Endothelial cell of umbilical vein (primary cell): ENCODE results near the gene S100A5. TPM values are rescaled to one million over a fixed set of nuclear protein-coding genes. Genes with fewer than 3 reads are reported as not detected.
"Not testable (repeated sequence)": the region's sequence is repeated elsewhere in the genome, so short reads cannot be mapped to it uniquely, and the experiment has no call there.

Source experiments
- BruUV-seq: library from RNA; stranded (reverse); fragments of 400-500 nt; replicated peaks from 2 replicates; lab custom pipeline; 2021; lab: Mats Ljungman, UMichigan
- CTCF ChIA-PET: fragments of 300-600, 350-600 bp; sonication (Branson Sonifier 250); formaldehyde crosslinking; loops from one replicate; lab custom pipeline; 2021; ENCODE audit warnings: antibody characterized with exemption, inconsistent platforms; lab: Charles Lee
- POLR2A ChIA-PET: fragments of 300-600, 350-600 bp; sonication (Branson Sonifier 250); formaldehyde crosslinking; loops from one replicate; lab custom pipeline; 2021; ENCODE audit warnings: antibody characterized with exemption, inconsistent platforms; lab: Charles Lee
- DNase-seq: peaks from one replicate; pipeline ENCODE4 v3.0.0-alpha.2; 2011; ENCODE audit warnings: low read depth, low spot score
- FAIRE-seq: peaks from 2 replicates; lab custom pipeline; 2011; peaks lifted over from hg19 to GRCh38; lab: Jason Lieb, UNC
- H2AFZ ChIP-seq: 2 replicates; pipeline ENCODE4 v1.6.0; 2012; ENCODE audit warnings: low read depth, low read length, control low read depth, inconsistent platforms
- H3K27ac ChIP-seq: 2 replicates; pipeline ENCODE4 v1.5.1; 2011; ENCODE audit warnings: low read depth, mild to moderate bottlenecking, control low read depth, low read length, moderate library complexity; ENCODE audit not compliant: insufficient read depth
- H3K27me3 ChIP-seq, 2 experiments: 2 replicates each; pipeline versions ENCODE4 v1.6.0 to v1.6.1; 2011; ENCODE audit warnings: low read length in 2 of 2, mixed read lengths in 1 of 2; ENCODE audit not compliant: control insufficient read depth in 2 of 2, insufficient read depth in 2 of 2
- H3K36me3 ChIP-seq, 2 experiments: 2 replicates in 1 of 2; 3 replicates in 1 of 2; pipeline ENCODE4 v1.5.1; 2011; ENCODE audit warnings: low read length in 2 of 2, mild to moderate bottlenecking in 1 of 2, moderate library complexity in 1 of 2; ENCODE audit not compliant: control insufficient read depth in 2 of 2, insufficient read depth in 2 of 2; ENCODE audit errors: extremely low read depth in 1 of 2
- H3K4me1 ChIP-seq: 3 replicates; pipeline ENCODE4 v1.5.1; 2011; ENCODE audit warnings: mild to moderate bottlenecking, low read length; ENCODE audit not compliant: control insufficient read depth, insufficient read depth; ENCODE audit errors: extremely low read depth
- H3K4me2 ChIP-seq: 2 replicates; pipeline ENCODE4 v1.6.1; 2011; ENCODE audit warnings: low read length, control low read depth, mixed read lengths; ENCODE audit not compliant: insufficient read depth
- H3K4me3 ChIP-seq, 3 experiments: fragments of 200-600 bp in 1 of 3; sonication (generic), shearing (Covaris generic) in 1 of 3; replicated peaks in 1 of 3; 2 replicates each; pipeline ENCODE4 v1.5.1; 2011 to 2016; ENCODE audit warnings: control low read depth in 3 of 3, low read length in 3 of 3, mild to moderate bottlenecking in 2 of 3, inconsistent platforms in 1 of 3, low read depth in 1 of 3, moderate library complexity in 1 of 3; ENCODE audit not compliant: insufficient read depth in 1 of 3
- H3K79me2 ChIP-seq: 2 replicates; pipeline ENCODE4 v1.6.0; 2012; ENCODE audit warnings: low read length, inconsistent platforms; ENCODE audit not compliant: control insufficient read depth, insufficient read depth
- H3K9ac ChIP-seq: replicated peaks from 2 replicates; pipeline ENCODE3; 2011; ENCODE audit warnings: low read length, control low read depth; ENCODE audit not compliant: insufficient read depth; ENCODE audit errors: extremely low read depth
- H3K9me1 ChIP-seq: replicated peaks from 3 replicates; pipeline ENCODE4 v1.6.0; 2011; ENCODE audit warnings: mild to moderate bottlenecking, low read length; ENCODE audit not compliant: control insufficient read depth, insufficient read depth; ENCODE audit errors: extremely low read depth
- H3K9me3 ChIP-seq: replicated peaks from 2 replicates; pipeline ENCODE4 v1.5.1; 2012; ENCODE audit warnings: low read length, inconsistent platforms; ENCODE audit not compliant: control insufficient read depth, insufficient read depth
- H4K20me1 ChIP-seq: replicated peaks from 2 replicates; pipeline ENCODE3; 2011; ENCODE audit warnings: mild to moderate bottlenecking, low read length; ENCODE audit not compliant: control insufficient read depth, insufficient read depth; ENCODE audit errors: extremely low read depth
- CTCF ChIP-seq, 2 donors: IDR thresholded peaks; 1 replicate in 1 of 2; 2 replicates in 1 of 2; pipeline ENCODE4 v1.5.1; 2011; ENCODE audit warnings: low read length in 2 of 2, mild to moderate bottlenecking in 2 of 2, moderate library complexity in 2 of 2, control low read depth in 1 of 2, inconsistent platforms in 1 of 2, low read depth in 1 of 2; ENCODE audit not compliant: insufficient read depth in 1 of 2; ENCODE audit errors: extremely low read depth in 1 of 2
- EZH2 ChIP-seq: IDR thresholded peaks from 2 replicates; pipeline ENCODE4 v1.6.1; 2012; ENCODE audit warnings: borderline replicate concordance, low read depth, mild to moderate bottlenecking, moderate library complexity, low read length, inconsistent platforms; ENCODE audit not compliant: severe bottlenecking
- FOS ChIP-seq: IDR thresholded peaks from 2 replicates; pipeline ENCODE4 v1.6.1; 2011; ENCODE audit warnings: mild to moderate bottlenecking, low read length, moderate library complexity, borderline replicate concordance; ENCODE audit not compliant: insufficient read depth
- GATA2 ChIP-seq: IDR thresholded peaks from 2 replicates; pipeline ENCODE4 v1.7.0; 2011; ENCODE audit warnings: low read depth, mild to moderate bottlenecking, moderate library complexity, mixed read lengths, low read length; ENCODE audit not compliant: insufficient read length, insufficient read depth
- JUN ChIP-seq: IDR thresholded peaks from 2 replicates; pipeline ENCODE4 v1.6.1; 2011; ENCODE audit warnings: borderline replicate concordance, low read depth; ENCODE audit not compliant: insufficient read length, insufficient read depth
- MAX ChIP-seq: IDR thresholded peaks from 2 replicates; pipeline ENCODE4 v1.6.1; 2011; ENCODE audit not compliant: insufficient read depth, insufficient read length
- MYC ChIP-seq: IDR thresholded peaks from one replicate; pipeline ENCODE4 v1.6.1; 2011; ENCODE audit warnings: mild to moderate bottlenecking, low read depth, low read length
- POLR2A ChIP-seq: IDR thresholded peaks from 2 replicates; pipeline ENCODE4 v1.6.1; 2012; ENCODE audit warnings: low read depth, mild to moderate bottlenecking, control low read depth, low read length
- POLR2AphosphoS5 ChIP-seq: IDR thresholded peaks from 2 replicates; pipeline ENCODE4 v1.6.1; 2012; ENCODE audit warnings: low read depth, mild to moderate bottlenecking, control low read depth, low read length, moderate library complexity; ENCODE audit not compliant: insufficient read depth
- dilution Hi-C: fragments of 300-500 bp; cut with MboI; formaldehyde crosslinking; loops from one replicate; pipeline ENCODE4 v1.15.0; 2019; ENCODE audit warnings: low sequenced_read_pairs; ENCODE audit not compliant: extremely low pct_ligation_motif_present
- intact Hi-C: fragments of 100-400 bp; cut with micrococcal nuclease; formaldehyde crosslinking; loops from one replicate; pipeline ENCODE4 v1.10.0; 2022
- polyA plus RNA-seq, 4 experiments: library from polyadenylated mRNA; depleted of rRNA in 3 of 4; stranded (reverse) in 3 of 4; unstranded in 1 of 4; fragments of >200 nt; gene quantifications; 2 replicates each; pipeline versions ENCODE4 v1.2.1 to v1.2.3, GENCODE V29; 2011 to 2012; ENCODE audit warnings: missing spikeins in 1 of 4
- total RNA-seq: library from RNA; stranded (reverse); gene quantifications from 2 replicates; pipeline ENCODE4 v1.2.3, GENCODE V29; 2021

S100A5 gene
- total and polyA plus RNA-seq, 2 donors (not counting 3 experiments of a cell fraction or from before 2014, with no cell fraction given), result not detected

- dilution Hi-C loops, result no loop called here
- intact Hi-C loops, result no loop called here
- Histone ChIP-seq H2AFZ (no peak overlapping the region), H3K4me1 (peaks cover 5% of the 10 kb centered on the region), H3K4me3 (no peak overlapping the region), H3K9ac (no peak overlapping the region), H3K79me2 (no peaks in the 10 kb centered on the region), H3K27me3 (no peaks in the 10 kb centered on the region), H3K9me3 (no peaks in the 10 kb centered on the region), H3K36me3 (no peaks in the 10 kb centered on the region), H3K27ac (no peak overlapping the region), H4K20me1 (no peaks in the 10 kb centered on the region), H3K9me1 (no peaks in the 10 kb centered on the region), H3K4me2 (no peak overlapping the region)
- ChIA-PET POLR2A (no interaction called here), CTCF (interaction anchor here (4.6 kb wide), 1 partner anchor 16 kb away, joined by 24 read pairs; no protein-coding TSS in a partner anchor)
- no TSS peak for BruUV-seq
- no peak for TF ChIP-seq JUN
- TF ChIP-seq MAX, result no peak
- no peak for TF ChIP-seq GATA2
- TF ChIP-seq POLR2AphosphoS5, result no peak
- no peak for TF ChIP-seq POLR2A
- no peak for TF ChIP-seq MYC
- TF ChIP-seq FOS, result no peak
- TF ChIP-seq EZH2, result no peak
- TF ChIP-seq CTCF (IDR thresholded peaks at IDR 0.05; ENCODE audit: extremely low read depth in 1 of 2, insufficient read depth in 1 of 2, low read depth in 1 of 2, low read length in 2 of 2), result no peak
- no peak for DNase-seq
- no peak for FAIRE-seq
Measured at GRCh38 chr1:153588482-153588881, 47.7 kb upstream of the S100A5 start.

GRCh38 chr1:153588033-153588432 is 47.3 kb upstream of the S100A5 start:
- H2AFZ ChIP-seq, FAIRE-seq, H3K9me3 ChIP-seq, intact Hi-C loops, H3K79me2 ChIP-seq, H3K9ac ChIP-seq, H3K4me1 ChIP-seq, H3K9me1 ChIP-seq, H3K27ac ChIP-seq, H3K36me3 ChIP-seq, dilution Hi-C loops, H3K4me2 ChIP-seq, H4K20me1 ChIP-seq, DNase-seq, H3K27me3 ChIP-seq, H3K4me3 ChIP-seq, POLR2A ChIA-PET, BruUV-seq: not testable (repeated sequence)
- CTCF ChIA-PET, result interaction anchor here (1.0 to 4.6 kb wide), 2 partner anchors 10 to 15 kb away, joined by 3 to 24 read pairs; no protein-coding TSS in a partner anchor
